Nasal cavity respiratory epithelium epithelial cell of viscerocranial mucosa (primary cell): ENCODE data around the gene KRTCAP2. TPM values are rescaled to one million over a fixed set of nuclear protein-coding genes. Genes with fewer than 3 reads are reported as not detected.

Source experiments
- total RNA-seq: library from RNA; depleted of rRNA; stranded (reverse); fragments of >200 nt; gene quantifications from 2 replicates; pipeline ENCODE4 v1.2.3, GENCODE V29; 2014

The KRTCAP2 gene
- total RNA-seq, result 92.3 and 125 TPM in 2 replicates

GRCh38 chr1:155172732-155173477 is at the start of gene KRTCAP2:
Gene KRTCAP2 (minus strand): TSS chr1:155173304. CDS start chr1:155173224, 80 bp downstream.

GRCh38 chr1:155208541-155209311 is 35.6 kb upstream of the KRTCAP2 start, which contains the start of gene MTX1:
Gene MTX1 (plus strand): TSS chr1:155208695. CDS start chr1:155208805, 110 bp downstream.

GRCh38 chr1:155207806-155208540 is 34.9 kb upstream of the KRTCAP2 start, which contains the start of gene THBS3:
Gene THBS3 (minus strand): TSS chr1:155207897. CDS start chr1:155207876, 21 bp downstream.

GRCh38 chr1:155173478-155174323 is 597 bp upstream of the KRTCAP2 start, which contains the start of gene TRIM46:
Gene TRIM46 (plus strand): TSS chr1:155173849. CDS start chr1:155173967, 118 bp downstream.

GRCh38 chr1:155139895-155140629 is 33.0 kb downstream of the KRTCAP2 start, which contains the start of gene DPM3:
Gene DPM3 (minus strand): TSS chr1:155140531. CDS start chr1:155140240, 291 bp downstream.

GRCh38 chr1:155135415-155136028 is 37.6 kb downstream of the KRTCAP2 start, which contains the start of gene SLC50A1:
Gene SLC50A1 (plus strand): TSS chr1:155135852. CDS start chr1:155135912, 60 bp downstream.

GRCh38 chr1:155127105-155127966 is 45.8 kb downstream of the KRTCAP2 start, which contains the start of gene EFNA1:
Gene EFNA1 (plus strand): TSS chr1:155127876. CDS start chr1:155127978, 102 bp downstream.

Other genes starting within 250 kb of the KRTCAP2 start
- gene PMVK, start 236.6 kb downstream of the KRTCAP2 start, total RNA-seq, result 14.7 and 14.8 TPM in 2 replicates
- 22.6 and 72.8 TPM in 2 replicates for gene PBXIP1, start 217.2 kb downstream of the KRTCAP2 start, total RNA-seq
- 11.6 and 15.4 TPM in 2 replicates for gene PYGO2, start 211.5 kb downstream of the KRTCAP2 start, total RNA-seq
- 216 and 401 TPM in 2 replicates for gene SHC1, start 202.6 kb downstream of the KRTCAP2 start, total RNA-seq
- gene CKS1B, start 198.6 kb downstream of the KRTCAP2 start, total RNA-seq, result 27.0 and 58.1 TPM in 2 replicates
- gene FLAD1, start 190.0 kb downstream of the KRTCAP2 start, total RNA-seq, result 49.9 and 57.1 TPM in 2 replicates
- 1.00 TPM in 1 of 2 replicates, not detected in the other for gene LENEP, start 179.7 kb downstream of the KRTCAP2 start, total RNA-seq
- gene ZBTB7B, start 170.5 kb downstream of the KRTCAP2 start, total RNA-seq, result 57.8 and 70.3 TPM in 2 replicates
- gene DCST2, start 139.5 kb downstream of the KRTCAP2 start, total RNA-seq, result 0.34 and 0.36 TPM in 2 replicates
- gene DCST1, start 139.5 kb downstream of the KRTCAP2 start, total RNA-seq, result not detected in 2 replicates
- gene ADAM15, start 122.0 kb downstream of the KRTCAP2 start, total RNA-seq, result 178 and 228 TPM in 2 replicates
- gene EFNA4, start 109.6 kb downstream of the KRTCAP2 start, total RNA-seq, result 5.5 and 8.8 TPM in 2 replicates
- gene EFNA3, start 94.5 kb downstream of the KRTCAP2 start, total RNA-seq, result 4.1 and 8.4 TPM in 2 replicates
- 17.4 and 73.1 TPM in 2 replicates for gene EFNA1, start 45.4 kb downstream of the KRTCAP2 start, total RNA-seq
- 46.0 and 177 TPM in 2 replicates for gene SLC50A1, start 37.5 kb downstream of the KRTCAP2 start, total RNA-seq
- 8.5 and 22.2 TPM in 2 replicates for gene DPM3, start 32.8 kb downstream of the KRTCAP2 start, total RNA-seq
- 0.34 and 1.3 TPM in 2 replicates for gene TRIM46, start 545 bp upstream of the KRTCAP2 start, total RNA-seq
- gene THBS3, start 34.6 kb upstream of the KRTCAP2 start, total RNA-seq, result 11.3 and 19.6 TPM in 2 replicates
- 25.9 and 49.2 TPM in 2 replicates for gene MTX1, start 35.4 kb upstream of the KRTCAP2 start, total RNA-seq
- 4.4 and 9.6 TPM in 2 replicates for gene ENTREP3, start 82.2 kb upstream of the KRTCAP2 start, total RNA-seq
- 38.3 and 47.0 TPM in 2 replicates for gene SCAMP3, start 89.1 kb upstream of the KRTCAP2 start, total RNA-seq
- gene CLK2, start 100.2 kb upstream of the KRTCAP2 start, total RNA-seq, result 19.5 and 28.3 TPM in 2 replicates
- 0.68 and 1.1 TPM in 2 replicates for gene HCN3, start 104.2 kb upstream of the KRTCAP2 start, total RNA-seq
- under 0.01 TPM in 1 of 2 replicates, not detected in the other for gene PKLR, start 128.1 kb upstream of the KRTCAP2 start, total RNA-seq
- gene FDPS, start 135.6 kb upstream of the KRTCAP2 start, total RNA-seq, result 134 and 144 TPM in 2 replicates
- gene RUSC1, start 147.6 kb upstream of the KRTCAP2 start, total RNA-seq, result 20.6 and 20.8 TPM in 2 replicates